ENCODE results near the gene KRT2.

GRCh38 chr12:52646613-52647012 is 5.4 kb downstream of the KRT2 start:
- TF ChIP-seq CTCF (conservative IDR thresholded peaks at IDR 0.05 in 1 of 2, IDR thresholded peaks at IDR 0.05 in 1 of 2; ENCODE audit: extremely low read depth in 1 of 2, insufficient read depth in 1 of 2, low read depth in 1 of 2, low read length in 2 of 2), result peak in 1 of 2 donors; percentile 12
- no peak for TF ChIP-seq EZH2 (IDR thresholded peaks at IDR 0.05; ENCODE audit: borderline replicate concordance, low read length)

Data from mammary epithelial cell (primary cell).